Lung (tissue), 12 donors: ENCODE results near the gene PSRC1. TPM values are rescaled to one million over a fixed set of nuclear protein-coding genes. Genes with fewer than 3 reads are reported as not detected.
A peak's percentile ranks its signal among the peaks of the same experiment; 100 is the strongest.

Source experiments
- ATAC-seq: fragments of 200-7000 bp; cut with Tn5 transposase; one replicate; pipeline ENCODE4 v1.9.1; 2020; ENCODE audit warnings: moderate number of reproducible peaks; ENCODE audit not compliant: insufficient read depth, low FRiP score
- DNase-seq, 3 donors: peaks; one replicate each; pipeline ENCODE4 v3.0.0-alpha.2; 2013 to 2017
- H3K27ac ChIP-seq, 2 donors: one replicate each; pipeline ENCODE4 v1.5.1; 2013; ENCODE audit warnings: mild to moderate bottlenecking in 2 of 2, moderate library complexity in 2 of 2, control low read depth in 1 of 2, inconsistent platforms in 1 of 2, low read depth in 1 of 2, low read length in 1 of 2
- H3K27me3 ChIP-seq, 3 donors: one replicate each; pipeline ENCODE4 v1.5.1; 2013; ENCODE audit warnings: low read length in 2 of 3; ENCODE audit not compliant: control insufficient read depth in 3 of 3, insufficient read depth in 3 of 3
- H3K36me3 ChIP-seq, 4 donors: one replicate each; pipeline ENCODE4 v1.5.1; 2013; ENCODE audit warnings: low read length in 4 of 4, mild to moderate bottlenecking in 1 of 4, moderate library complexity in 1 of 4; ENCODE audit not compliant: control insufficient read depth in 4 of 4, insufficient read depth in 4 of 4
- H3K4me1 ChIP-seq, 5 donors: one replicate each; pipeline ENCODE4 v1.5.1; 2013; ENCODE audit warnings: low read length in 5 of 5, mild to moderate bottlenecking in 2 of 5, moderate library complexity in 1 of 5; ENCODE audit not compliant: control insufficient read depth in 5 of 5, insufficient read depth in 5 of 5
- H3K4me3 ChIP-seq: one replicate; pipeline ENCODE4 v1.5.1; 2013; ENCODE audit warnings: mild to moderate bottlenecking, control low read depth, moderate library complexity
- H3K9ac ChIP-seq, 2 donors: one replicate each; pipeline ENCODE4 v1.5.1; 2013; ENCODE audit warnings: low read length in 2 of 2, control low read depth in 1 of 2; ENCODE audit not compliant: insufficient read depth in 1 of 2
- H3K9me3 ChIP-seq, 4 donors: one replicate each; pipeline ENCODE4 v1.5.1; 2013; ENCODE audit warnings: low read length in 3 of 4, mild to moderate bottlenecking in 1 of 4, moderate library complexity in 1 of 4; ENCODE audit not compliant: control insufficient read depth in 4 of 4, insufficient read depth in 3 of 4
- CTCF ChIP-seq: IDR thresholded peaks from 2 replicates; pipeline ENCODE4 v1.5.1; 2012; ENCODE audit warnings: mild to moderate bottlenecking; ENCODE audit errors: control extremely low read depth, extremely low read depth
- WGBS, 2 donors: extraction: QIAGEN DNeasy Blood & Tissue Kit; methylation state at CpG; one replicate each; pipeline ENCODE4 v1.1.7; 2013; 5-methylcytosine and 5-hydroxymethylcytosine counted together
- polyA plus RNA-seq, 2 donors: library from polyadenylated mRNA; stranded (reverse); fragments of 200-250 nt; gene quantifications; one replicate each; pipeline ENCODE4 v1.2.1, GENCODE V29; 2013
- total RNA-seq, 2 donors: library from RNA; depleted of rRNA in 1 of 2; stranded (reverse); fragments of >200 nt in 1 of 2; gene quantifications; one replicate each; pipeline ENCODE4 v1.2.1, GENCODE V29; 2014 to 2021
- donor health status: control.
- donor health status: control.
- donor health status: Bipolar disorder and iron deficiency.
- donor health status: healthy.
- donor health status: DM: yes; HTN: yes; CAD: no.

The PSRC1 gene
- total and polyA plus RNA-seq, 4 donors, result 2.7 to 4.9 (median 4.8) TPM

- DNase-seq (peak; percentile 75 to 91 (median 84)), ATAC-seq (no peak)
- Histone ChIP-seq H3K36me3 (no peaks in the 10 kb centered on the region), H3K9ac (no peak overlapping the region), H3K9me3 (no peaks in the 10 kb centered on the region), H3K4me1 (peaks cover 4 to 48% (median 30%) of the 10 kb centered on the region in 5 donors), H3K27me3 (no peaks in the 10 kb centered on the region), H3K4me3 (no peak overlapping the region), H3K27ac (peak overlapping the region in 1 of 2 donors; percentile 49)
- 62 to 75% methylated on average over 8 of the region's 8 CpGs for WGBS, 2 donors
- TF ChIP-seq CTCF, result no peak
Observed at GRCh38 chr1:109304226-109304920, 21.4 kb upstream of the PSRC1 start.

- H3K4me1 ChIP-seq, result peaks cover 4 to 59% (median 43%) of the 10 kb centered on the region in 5 donors
- no peak overlapping the region for H3K27ac ChIP-seq
- TF ChIP-seq CTCF, result no peak
- no peak overlapping the region for H3K4me3 ChIP-seq
- no peaks in the 10 kb centered on the region for H3K27me3 ChIP-seq
- no peaks in the 10 kb centered on the region for H3K36me3 ChIP-seq
- H3K9me3 ChIP-seq, result no peaks in the 10 kb centered on the region
- no peak overlapping the region for H3K9ac ChIP-seq
- DNase-seq, result no peak
- 88 to 90% methylated on average over 5 of the region's 5 CpGs for WGBS, 2 donors
- no peak for ATAC-seq
Observed at GRCh38 chr1:109301874-109302273, 18.9 kb upstream of the PSRC1 start.

- peak in 1 of 3 donors; percentile 11 for DNase-seq
- no peak for ATAC-seq
- Histone ChIP-seq H3K4me1 (peaks cover 4 to 59% (median 43%) of the 10 kb centered on the region in 5 donors), H3K9me3 (no peaks in the 10 kb centered on the region), H3K27me3 (no peaks in the 10 kb centered on the region), H3K36me3 (no peaks in the 10 kb centered on the region), H3K9ac (no peak overlapping the region), H3K27ac (no peak overlapping the region), H3K4me3 (no peak overlapping the region)
- WGBS, 2 donors, result 68 to 69% methylated on average over 16 of the region's 16 CpGs
- no peak for TF ChIP-seq CTCF
Observed at GRCh38 chr1:109300650-109301151, 17.8 kb upstream of the PSRC1 start.
